Measurements from ENCODE around the gene PRR18. TPM values are rescaled to one million over a fixed set of nuclear protein-coding genes. Genes with fewer than 3 reads are reported as not detected.

PRR18 gene
- total and polyA plus RNA-seq, 9 of the 15 experiments (the other 6 are each of a cell fraction or from before 2014, with no cell fraction given): not detected

- Histone ChIP-seq H3K79me2 (ENCODE audit: control insufficient read depth, insufficient read depth, low read length) (no peaks in the 10 kb centered on the region), H3K9me1 (ENCODE audit: control insufficient read depth, insufficient read depth, low read length) (no peaks in the 10 kb centered on the region), H3K9me3 (replicated peaks; ENCODE audit: control insufficient read depth, insufficient read depth, low read depth, low read length) (no peaks in the 10 kb centered on the region), H3K4me1 (replicated peaks in 1 of 2; ENCODE audit: control insufficient read depth in 2 of 2, insufficient read depth in 2 of 2, low read length in 2 of 2) (peaks cover 13% of the 10 kb centered on the region in 2 experiments), H3K27ac (ENCODE audit: extremely low read depth, low read depth, low read length) (no peak overlapping the region), H3K4me2 (ENCODE audit: insufficient read depth, low read length) (no peak overlapping the region), H3K36me3 (ENCODE audit: control insufficient read depth, insufficient read depth, low read length) (peaks cover 7% of the 10 kb centered on the region; the same call in 1 of the 3 replicates), H2AFZ (ENCODE audit: low read depth, low read length) (no peak overlapping the region), H3K27me3 (ENCODE audit: control insufficient read depth in 2 of 2, insufficient read depth in 2 of 2, low read length in 2 of 2) (peaks cover 3 to 4% of the 10 kb centered on the region in 2 experiments; a peak in 2 of 5 replicates), H3K4me3 (no peak overlapping the region), H4K20me1 (replicated peaks; ENCODE audit: control insufficient read depth, insufficient read depth, low read length) (no peaks in the 10 kb centered on the region), H3K9ac (ENCODE audit: insufficient read depth in 1 of 2, low read depth in 2 of 2, low read length in 2 of 2) (no peak overlapping the region)
- TF ChIP-seq MEF2D (tag; conservative IDR thresholded peaks at IDR 0.05; ENCODE audit: low read depth): no peak
- TF ChIP-seq, protein P1, sequence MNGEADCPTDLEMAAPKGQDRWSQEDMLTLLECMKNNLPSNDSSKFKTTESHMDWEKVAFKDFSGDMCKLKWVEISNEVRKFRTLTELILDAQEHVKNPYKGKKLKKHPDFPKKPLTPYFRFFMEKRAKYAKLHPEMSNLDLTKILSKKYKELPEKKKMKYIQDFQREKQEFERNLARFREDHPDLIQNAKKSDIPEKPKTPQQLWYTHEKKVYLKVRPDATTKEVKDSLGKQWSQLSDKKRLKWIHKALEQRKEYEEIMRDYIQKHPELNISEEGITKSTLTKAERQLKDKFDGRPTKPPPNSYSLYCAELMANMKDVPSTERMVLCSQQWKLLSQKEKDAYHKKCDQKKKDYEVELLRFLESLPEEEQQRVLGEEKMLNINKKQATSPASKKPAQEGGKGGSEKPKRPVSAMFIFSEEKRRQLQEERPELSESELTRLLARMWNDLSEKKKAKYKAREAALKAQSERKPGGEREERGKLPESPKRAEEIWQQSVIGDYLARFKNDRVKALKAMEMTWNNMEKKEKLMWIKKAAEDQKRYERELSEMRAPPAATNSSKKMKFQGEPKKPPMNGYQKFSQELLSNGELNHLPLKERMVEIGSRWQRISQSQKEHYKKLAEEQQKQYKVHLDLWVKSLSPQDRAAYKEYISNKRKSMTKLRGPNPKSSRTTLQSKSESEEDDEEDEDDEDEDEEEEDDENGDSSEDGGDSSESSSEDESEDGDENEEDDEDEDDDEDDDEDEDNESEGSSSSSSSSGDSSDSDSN (IDR thresholded peaks at IDR 0.05; ENCODE audit: borderline replicate concordance in 1 of 2, low read depth in 2 of 2, low read length in 2 of 2): no peak
- no peak for TF ChIP-seq HINFP (tag; conservative IDR thresholded peaks at IDR 0.05; ENCODE audit: low read depth)
- TF ChIP-seq, protein P2, sequence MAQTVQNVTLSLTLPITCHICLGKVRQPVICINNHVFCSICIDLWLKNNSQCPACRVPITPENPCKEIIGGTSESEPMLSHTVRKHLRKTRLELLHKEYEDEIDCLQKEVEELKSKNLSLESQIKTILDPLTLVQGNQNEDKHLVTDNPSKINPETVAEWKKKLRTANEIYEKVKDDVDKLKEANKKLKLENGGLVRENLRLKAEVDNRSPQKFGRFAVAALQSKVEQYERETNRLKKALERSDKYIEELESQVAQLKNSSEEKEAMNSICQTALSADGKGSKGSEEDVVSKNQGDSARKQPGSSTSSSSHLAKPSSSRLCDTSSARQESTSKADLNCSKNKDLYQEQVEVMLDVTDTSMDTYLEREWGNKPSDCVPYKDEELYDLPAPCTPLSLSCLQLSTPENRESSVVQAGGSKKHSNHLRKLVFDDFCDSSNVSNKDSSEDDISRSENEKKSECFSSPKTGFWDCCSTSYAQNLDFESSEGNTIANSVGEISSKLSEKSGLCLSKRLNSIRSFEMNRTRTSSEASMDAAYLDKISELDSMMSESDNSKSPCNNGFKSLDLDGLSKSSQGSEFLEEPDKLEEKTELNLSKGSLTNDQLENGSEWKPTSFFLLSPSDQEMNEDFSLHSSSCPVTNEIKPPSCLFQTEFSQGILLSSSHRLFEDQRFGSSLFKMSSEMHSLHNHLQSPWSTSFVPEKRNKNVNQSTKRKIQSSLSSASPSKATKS (CRISPR knock-in tag; IDR thresholded peaks at IDR 0.05): no peak
- no peak for TF ChIP-seq CBX1 (IDR thresholded peaks at IDR 0.05; ENCODE audit: low read depth)
- no peak for TF ChIP-seq HDGF (IDR thresholded peaks at IDR 0.05)
- TF ChIP-seq TAF1 (IDR thresholded peaks at IDR 0.05; ENCODE audit: control insufficient read depth, extremely low read depth, insufficient read depth, low read length, severe bottlenecking): no peak
- TF ChIP-seq GTF3C2 (IDR thresholded peaks at IDR 0.05; ENCODE audit: borderline replicate concordance, extremely low read depth, insufficient read length): no peak
- no peak for TF ChIP-seq CCNT2 (IDR thresholded peaks at IDR 0.05; ENCODE audit: borderline replicate concordance, extremely low read depth, insufficient read length, low read depth, low read length)
- TF ChIP-seq RBM14 (IDR thresholded peaks at IDR 0.05; ENCODE audit: borderline replicate concordance, insufficient read depth, low read depth, low read length): no peak
- TF ChIP-seq ZNF316 (IDR thresholded peaks at IDR 0.05): no peak
- TF ChIP-seq NFIC (IDR thresholded peaks at IDR 0.05): no peak
- WGBS (ENCODE audit: insufficient coverage, low coverage, missing lambda C conversion rate): 37% methylated on average over 11 of the region's 11 CpGs
- intact Hi-C loops (cut with micrococcal nuclease) (no loop called here), in situ Hi-C loops (cut with MboI) (no loop called here)
- CTCF ChIA-PET (ENCODE audit: low intra/inter-chr PET ratio): no interaction called here
- FAIRE-seq (no peak), DNase-seq (ENCODE audit: extremely low read depth in 1 of 4, low spot score in 3 of 4) (no peak), ATAC-seq (no peak)
- POLR2A ChIA-PET: no interaction called here
- BruUV-seq (replicated peaks): no TSS peak
These were observed 7.2 kb upstream of the PRR18 start for GRCh38 chr6:166315436-166315835.

All from K562 (cell line).